Osteocyte (in vitro differentiated cells): Measurements from ENCODE around the gene RASSF5. TPM values are rescaled to one million over a fixed set of nuclear protein-coding genes. Genes with fewer than 3 reads are reported as not detected.

ENCODE experiments used
- DNase-seq: peaks from one replicate; pipeline ENCODE4 v3.0.0; 2021; ENCODE audit warnings: mixed read lengths; ENCODE audit not compliant: unreplicated experiment; ENCODE audit errors: extremely low spot score
- H3K27ac Mint-ChIP-seq: one replicate; pipeline ENCODE4 v1.8.0; 2021; ENCODE audit warnings: mild to moderate bottlenecking, mixed read lengths; ENCODE audit not compliant: unreplicated experiment
- H3K27me3 Mint-ChIP-seq: one replicate; pipeline ENCODE4 v1.8.0; 2021; ENCODE audit warnings: mixed read lengths; ENCODE audit not compliant: unreplicated experiment
- H3K36me3 Mint-ChIP-seq: one replicate; pipeline ENCODE4 v1.8.0; 2021; ENCODE audit warnings: mixed read lengths; ENCODE audit not compliant: unreplicated experiment
- H3K4me1 Mint-ChIP-seq: one replicate; pipeline ENCODE4 v1.8.0; 2021; ENCODE audit warnings: mixed read lengths; ENCODE audit not compliant: unreplicated experiment
- H3K4me3 Mint-ChIP-seq: one replicate; pipeline ENCODE4 v1.8.0; 2021; ENCODE audit warnings: mild to moderate bottlenecking, moderate library complexity, mixed read lengths; ENCODE audit not compliant: unreplicated experiment
- H3K9me3 Mint-ChIP-seq: one replicate; pipeline ENCODE4 v1.8.0; 2021; ENCODE audit warnings: mixed read lengths; ENCODE audit not compliant: unreplicated experiment
- CTCF ChIP-seq: fragments of 200-600 bp; sonication (generic); IDR thresholded peaks from 2 replicates; pipeline ENCODE4 v1.5.0; 2021; ENCODE audit warnings: antibody characterized with exemption, mild to moderate bottlenecking, moderate library complexity
- total RNA-seq: library from RNA; stranded (reverse); gene quantifications from 2 replicates; pipeline ENCODE4 v1.2.1, GENCODE V29; 2021

The RASSF5 gene
- total RNA-seq, 1 donor from 2014 or later, result not detected

GRCh38 chr1:206581571-206581981, 74.2 kb downstream of the RASSF5 start:
- no peak for DNase-seq
- peaks cover 1% of the 10 kb centered on the region for H3K36me3 Mint-ChIP-seq
- H3K4me3 Mint-ChIP-seq, result no peak overlapping the region
- peaks cover 12% of the 10 kb centered on the region for H3K27me3 Mint-ChIP-seq
- no peak for TF ChIP-seq CTCF
- H3K27ac Mint-ChIP-seq, result no peak overlapping the region
- no peaks in the 10 kb centered on the region for H3K9me3 Mint-ChIP-seq
- peaks cover 2% of the 10 kb centered on the region for H3K4me1 Mint-ChIP-seq

- DNase-seq, result no peak
- H3K4me1 Mint-ChIP-seq, result peaks cover 2% of the 10 kb centered on the region
- no peak for TF ChIP-seq CTCF
- peaks cover 8% of the 10 kb centered on the region for H3K27me3 Mint-ChIP-seq
- peaks cover 5% of the 10 kb centered on the region for H3K36me3 Mint-ChIP-seq
- H3K4me3 Mint-ChIP-seq, result no peak overlapping the region
- H3K9me3 Mint-ChIP-seq, result no peaks in the 10 kb centered on the region
- H3K27ac Mint-ChIP-seq, result no peak overlapping the region
These were observed 75.2 kb downstream of the RASSF5 start for GRCh38 chr1:206582537-206582936.

GRCh38 chr1:206582971-206583706, 75.8 kb downstream of the RASSF5 start:
- no peak overlapping the region for H3K27ac Mint-ChIP-seq
- H3K4me3 Mint-ChIP-seq, result no peak overlapping the region
- DNase-seq, result no peak
- H3K27me3 Mint-ChIP-seq, result peaks cover 7% of the 10 kb centered on the region
- peaks cover 5% of the 10 kb centered on the region for H3K36me3 Mint-ChIP-seq
- no peaks in the 10 kb centered on the region for H3K9me3 Mint-ChIP-seq
- H3K4me1 Mint-ChIP-seq, result peaks cover 2% of the 10 kb centered on the region
- no peak for TF ChIP-seq CTCF

GRCh38 chr1:206583707-206584648, 76.6 kb downstream of the RASSF5 start:
- peaks cover 4% of the 10 kb centered on the region for H3K27me3 Mint-ChIP-seq
- no peaks in the 10 kb centered on the region for H3K9me3 Mint-ChIP-seq
- TF ChIP-seq CTCF, result peak; percentile 90
- H3K36me3 Mint-ChIP-seq, result peaks cover 5% of the 10 kb centered on the region
- peak; percentile 89 for DNase-seq
- no peak overlapping the region for H3K4me3 Mint-ChIP-seq
- H3K27ac Mint-ChIP-seq, result no peak overlapping the region
- H3K4me1 Mint-ChIP-seq, result peaks cover 10% of the 10 kb centered on the region

GRCh38 chr1:206584683-206585082, 77.4 kb downstream of the RASSF5 start:
- no peak for TF ChIP-seq CTCF
- Mint-ChIP-seq H3K27ac (no peak overlapping the region), H3K27me3 (peaks cover 4% of the 10 kb centered on the region), H3K4me3 (no peak overlapping the region), H3K36me3 (peaks cover 8% of the 10 kb centered on the region), H3K9me3 (no peaks in the 10 kb centered on the region), H3K4me1 (peaks cover 17% of the 10 kb centered on the region)
- no peak for DNase-seq
